GM12878 (cell line): ENCODE data around the gene PARK7. TPM values are rescaled to one million over a fixed set of nuclear protein-coding genes. Genes with fewer than 3 reads are reported as not detected.

Source experiments
- ATAC-seq: fragments of 200-7000 bp; cut with Tn5 transposase; 3 replicates; pipeline ENCODE4 v1.9.1; 2020; ENCODE audit warnings: mild to moderate bottlenecking, moderate library complexity
- BruUV-seq: library from RNA; stranded (reverse); fragments of 400-500 nt; replicated peaks from 2 replicates; lab custom pipeline; 2021; lab: Mats Ljungman, UMichigan
- CTCF ChIA-PET: fragments of 300-600 bp; sonication (Branson Sonifier 250); formaldehyde crosslinking; extraction: SDS; loops from one replicate; lab custom pipeline; 2021; ENCODE audit warnings: inconsistent platforms; lab: Yijun Ruan, JAX
- POLR2A ChIA-PET: fragments of 350-600 bp; formaldehyde crosslinking; extraction: SDS; loops from one replicate; lab custom pipeline; 2021; ENCODE audit warnings: inconsistent platforms; lab: Charles Lee
- RAD21 ChIA-PET: fragments of 300-600 bp; sonication (Branson Sonifier 250); formaldehyde crosslinking; loops from one replicate; lab custom pipeline; 2023; ENCODE audit warnings: antibody characterized with exemption; ENCODE audit not compliant: unreplicated experiment; lab: Charles Lee
- SMC1A ChIA-PET: fragments of 300-600 bp; sonication (Branson Sonifier 250); formaldehyde crosslinking; loops from one replicate; lab custom pipeline; 2023; ENCODE audit not compliant: unreplicated experiment, uncharacterized antibody; lab: Charles Lee
- DNase-seq: peaks from one replicate; pipeline ENCODE4 v3.0.0-alpha.2; 2011; ENCODE audit warnings: low read depth, low spot score
- FAIRE-seq: peaks from 3 replicates; lab custom pipeline; 2011; peaks lifted over from hg19 to GRCh38; lab: Jason Lieb, UNC
- H2AFZ ChIP-seq: 2 replicates; pipeline ENCODE4 v1.6.0; 2011; ENCODE audit warnings: low read depth, low read length, control low read depth; ENCODE audit not compliant: control insufficient read depth
- H3K27ac ChIP-seq: 2 replicates; pipeline ENCODE4 v1.5.1; 2011; ENCODE audit warnings: control low read depth; ENCODE audit not compliant: control insufficient read depth, insufficient read depth
- H3K27me3 ChIP-seq, 2 experiments: replicated peaks in 1 of 2; 2 replicates each; pipeline versions ENCODE4 v1.6.0 to v1.6.1; 2011; ENCODE audit warnings: low read length in 1 of 2; ENCODE audit not compliant: control insufficient read depth in 2 of 2, insufficient read depth in 2 of 2
- H3K36me3 ChIP-seq, 2 experiments: 2 replicates each; pipeline ENCODE4 v1.5.1; 2011; ENCODE audit warnings: low read length in 1 of 2; ENCODE audit not compliant: control insufficient read depth in 2 of 2, insufficient read depth in 2 of 2
- H3K4me1 ChIP-seq: 2 replicates; pipeline ENCODE4 v1.6.1; 2011; ENCODE audit warnings: mild to moderate bottlenecking, low read length, moderate library complexity, mixed read lengths; ENCODE audit not compliant: control insufficient read depth, insufficient read depth
- H3K4me2 ChIP-seq: 2 replicates; pipeline ENCODE4 v1.6.0; 2011; ENCODE audit warnings: control low read depth; ENCODE audit not compliant: control insufficient read depth, insufficient read depth
- H3K4me3 ChIP-seq: fragments of 200-600 bp; sonication (generic); 2 replicates; pipeline ENCODE4 v1.5.1; 2016
- H3K79me2 ChIP-seq: 2 replicates; pipeline ENCODE4 v1.6.0; 2011; ENCODE audit warnings: low read length; ENCODE audit not compliant: control insufficient read depth, insufficient read depth
- H3K9ac ChIP-seq: 2 replicates; pipeline ENCODE4 v1.8.0; 2011; ENCODE audit warnings: low read length, control low read depth, mixed read lengths; ENCODE audit not compliant: control insufficient read depth, insufficient read depth
- H3K9me3 ChIP-seq: replicated peaks from 3 replicates; pipeline ENCODE4 v1.5.1; 2011; ENCODE audit warnings: mild to moderate bottlenecking, low read length; ENCODE audit not compliant: control insufficient read depth, insufficient read depth
- H4K20me1 ChIP-seq: 2 replicates; pipeline ENCODE4 v1.6.0; 2011; ENCODE audit not compliant: control insufficient read depth, insufficient read depth
- CHD2 ChIP-seq: IDR thresholded peaks from 2 replicates; pipeline ENCODE4 v1.6.1; 2011; ENCODE audit warnings: low read depth, low read length, improper control_type of control experiment, borderline replicate concordance
- CREM ChIP-seq: IDR thresholded peaks from 2 replicates; pipeline ENCODE4 v1.6.1; 2014; ENCODE audit warnings: antibody characterized with exemption, low read depth
- FOXM1 ChIP-seq: IDR thresholded peaks from 2 replicates; pipeline ENCODE4 v1.6.1; 2012; ENCODE audit warnings: low read depth, mild to moderate bottlenecking, inconsistent platforms, low read length, moderate library complexity
- HCFC1 ChIP-seq: fragments of 150-350 bp; IDR thresholded peaks from 2 replicates; pipeline ENCODE4 v1.6.1; 2014; ENCODE audit warnings: low read length
- JUND ChIP-seq: IDR thresholded peaks from 2 replicates; pipeline ENCODE4 v1.6.1; 2012; ENCODE audit warnings: low read depth, mild to moderate bottlenecking, low read length, improper control_type of control experiment, moderate library complexity
- KDM1A ChIP-seq: fragments of 200-600 bp; sonication (generic); IDR thresholded peaks from 2 replicates; pipeline ENCODE4 v1.6.1; 2016; ENCODE audit warnings: borderline replicate concordance
- MLLT1 ChIP-seq: fragments of 450-650 bp; IDR thresholded peaks from 2 replicates; pipeline ENCODE4 v1.6.1; 2016; ENCODE audit warnings: mild to moderate bottlenecking
- POLR2AphosphoS2 ChIP-seq: IDR thresholded peaks from 2 replicates; pipeline ENCODE4 v1.6.1; 2011; ENCODE audit warnings: low read depth, mild to moderate bottlenecking, low read length, improper control_type of control experiment, moderate library complexity
- POU2F2 ChIP-seq: IDR thresholded peaks from 3 replicates; pipeline ENCODE4 v1.6.1; 2011; ENCODE audit warnings: low read depth, mild to moderate bottlenecking, low read length, borderline replicate concordance
- RFX5 ChIP-seq: IDR thresholded peaks from 2 replicates; pipeline ENCODE4 v1.6.1; 2011; ENCODE audit warnings: low read depth, low read length, improper control_type of control experiment
- SMAD1 ChIP-seq: fragments of 450-650 bp; IDR thresholded peaks from 2 replicates; pipeline ENCODE4 v1.6.1; 2018; ENCODE audit warnings: mild to moderate bottlenecking, low read depth; ENCODE audit not compliant: partially characterized antibody
- SMARCA5 ChIP-seq: fragments of 450-650 bp; IDR thresholded peaks from 2 replicates; pipeline ENCODE4 v1.6.1; 2017; ENCODE audit warnings: mild to moderate bottlenecking
- SUPT20H ChIP-seq: IDR thresholded peaks from 2 replicates; pipeline ENCODE4 v1.6.1; 2011; ENCODE audit warnings: low read depth, mild to moderate bottlenecking, low read length, moderate library complexity, borderline replicate concordance; ENCODE audit not compliant: control insufficient read depth
- ZBTB40 ChIP-seq: fragments of 450-650 bp; IDR thresholded peaks from 2 replicates; pipeline ENCODE4 v1.6.1; 2016; ENCODE audit warnings: mild to moderate bottlenecking, moderate library complexity, borderline replicate concordance
- ZNF687 ChIP-seq: fragments of 450-650 bp; IDR thresholded peaks from 2 replicates; pipeline ENCODE4 v1.6.1; 2017; ENCODE audit warnings: mild to moderate bottlenecking, moderate library complexity
- WGBS: methylation state at CpG from one replicate; pipeline ENCODE4 v1.1.6; 2016; ENCODE audit warnings: low lambda C conversion rate; ENCODE audit not compliant: insufficient replicate concordance, insufficient coverage; ENCODE audit errors: missing lambda C conversion rate; 5-methylcytosine and 5-hydroxymethylcytosine counted together
- in situ Hi-C: fragments of 300-500 bp; cut with MboI; formaldehyde crosslinking; loops from 9 replicates; pipeline ENCODE4 v1.14.3; 2018; ENCODE audit warnings: mixed read lengths
- intact Hi-C: fragments of 100-400 bp; cut with micrococcal nuclease; formaldehyde crosslinking; loops from one replicate; pipeline ENCODE4 v1.14.2; 2022; ENCODE audit not compliant: unreplicated experiment
- polyA plus RNA-seq, 11 experiments: library from polyadenylated mRNA; depleted of rRNA in 4 of 11; unstranded in 6 of 11; stranded (reverse) in 5 of 11; fragments of >200 nt; fragmentation: Nextera tagmentation in 4 of 11; fragmentation: Illumina TruSeq in 1 of 11; extraction: Ambion mirVana in 4 of 11; extraction: Trizol in 1 of 11; gene quantifications; 1 replicate in 1 of 11; 2 replicates in 10 of 11; pipeline versions ENCODE4 v1.2.1 to v1.2.3, GENCODE V29; 2011 to 2016; ENCODE audit warnings: inconsistent platforms in 2 of 11, missing spikeins in 2 of 11, low read depth in 1 of 11
- total RNA-seq, 4 experiments: library from RNA; depleted of rRNA in 3 of 4; stranded (reverse); fragments of >200 nt in 3 of 4; fragmentation: Illumina TruSeq in 1 of 4; extraction: Trizol in 1 of 4; gene quantifications; 2 replicates each; pipeline versions ENCODE4 v1.2.1 to v1.2.3, GENCODE V29; 2013 to 2021

The PARK7 gene
- total and polyA plus RNA-seq, 10 of the 15 experiments (the other 5 are each of a cell fraction or from before 2014, with no cell fraction given): 267 to 1,056 (median 495) TPM

- 95% methylated on average over 2 of the region's 2 CpGs for WGBS
- in situ Hi-C loops: no loop called here
- TF ChIP-seq POLR2AphosphoS2 (no peak), SMARCA5 (no peak), SMAD1 (no peak), HCFC1 (no peak), CHD2 (no peak), ZNF687 (no peak), CREM (no peak), MLLT1 (no peak), ZBTB40 (no peak), JUND (no peak), SUPT20H (no peak), FOXM1 (no peak), RFX5 (no peak), POU2F2 (no peak), KDM1A (no peak)
- CTCF ChIA-PET: no interaction called here
- SMC1A ChIA-PET: interaction anchor here (2.5 kb wide), 1 partner anchor 16 kb away, joined by 5 read pairs; no protein-coding TSS in a partner anchor
- Histone ChIP-seq H3K79me2 (peaks cover 40% of the 10 kb centered on the region), H3K36me3 (peaks cover 0 to 13% of the 10 kb centered on the region in 2 experiments; a peak in 2 of 4 replicates), H3K4me2 (peak overlapping the region; percentile 87), H3K9ac (peak overlapping the region; percentile 93; the same call in 1 of the 2 replicates), H3K9me3 (no peaks in the 10 kb centered on the region), H3K4me3 (0 out of 2 replicates have a peak overlapping the region, but pooled peaks have one; percentile 92), H4K20me1 (no peaks in the 10 kb centered on the region), H3K27ac (no peak overlapping the region), H3K4me1 (peaks cover 6% of the 10 kb centered on the region; the same call in 1 of the 2 replicates), H3K27me3 (no peaks in the 10 kb centered on the region), H2AFZ (no peak overlapping the region)
- intact Hi-C loops: no loop called here
- BruUV-seq: no TSS peak
- RAD21 ChIA-PET: no interaction called here
- no peak for DNase-seq
- ATAC-seq: no peak
- FAIRE-seq: no peak
- POLR2A ChIA-PET: no interaction called here
These were observed 1.3 kb upstream of the PARK7 start for GRCh38 chr1:7960165-7960564.
